WTC11 (cell line): ENCODE results near the gene SCGB1D2. TPM values are rescaled to one million over a fixed set of nuclear protein-coding genes. Genes with fewer than 3 reads are reported as not detected.

Source experiments
- ATAC-seq: fragments of 200-7000 bp; cut with Tn5 transposase; 2 replicates; pipeline ENCODE4 v1.10.0; 2021; ENCODE audit warnings: mild to moderate bottlenecking, moderate library complexity
- Bru-seq: library from RNA; stranded (reverse); fragments of 400-500 nt; gene quantifications from one replicate; lab custom pipeline; 2021; lab: Mats Ljungman, UMichigan
- CTCF ChIA-PET: fragments of 300-600 bp; sonication (Branson Sonifier 250); formaldehyde crosslinking; loops from one replicate; lab custom pipeline; 2021; ENCODE audit warnings: antibody characterized with exemption; lab: Charles Lee
- POLR2A ChIA-PET: fragments of 350-600 bp; sonication (Branson Sonifier 250); formaldehyde crosslinking; loops from one replicate; lab custom pipeline; 2021; ENCODE audit warnings: antibody characterized with exemption; lab: Charles Lee
- DNase-seq: peaks from one replicate; pipeline ENCODE4 v3.0.0; 2021; ENCODE audit warnings: low spot score
- H3K27ac Mint-ChIP-seq: 2 replicates; pipeline ENCODE4 v1.8.0; 2021; ENCODE audit warnings: mixed read lengths
- H3K27me3 Mint-ChIP-seq: 2 replicates; pipeline ENCODE4 v1.8.0; 2021; ENCODE audit warnings: low read depth, mild to moderate bottlenecking, moderate library complexity, mixed read lengths
- H3K36me3 Mint-ChIP-seq: 2 replicates; pipeline ENCODE4 v1.8.0; 2021; ENCODE audit warnings: mixed read lengths
- H3K4me1 Mint-ChIP-seq: 2 replicates; pipeline ENCODE4 v1.8.0; 2022; ENCODE audit warnings: mixed read lengths
- H3K4me3 Mint-ChIP-seq: 2 replicates; pipeline ENCODE4 v1.8.0; 2021; ENCODE audit warnings: mild to moderate bottlenecking, moderate library complexity, mixed read lengths
- H3K9me3 Mint-ChIP-seq: 2 replicates; pipeline ENCODE4 v1.8.0; 2021; ENCODE audit warnings: mixed read lengths
- CBFB ChIP-seq: sonication (generic); formaldehyde crosslinking; IDR thresholded peaks from 2 replicates; pipeline ENCODE4 v1.8.1; 2022; ENCODE audit warnings: mild to moderate bottlenecking, low read depth, missing genetic modification reagents
- EMX1 ChIP-seq: fragments of 250-450 bp; sonication (Bioruptor Pico); IDR thresholded peaks from 2 replicates; pipeline ENCODE4 v1.8.0; 2021; ENCODE audit warnings: mild to moderate bottlenecking
- ETV6 ChIP-seq: sonication (generic); formaldehyde crosslinking; IDR thresholded peaks from 2 replicates; pipeline ENCODE4 v1.8.1; 2022; ENCODE audit warnings: mild to moderate bottlenecking, missing genetic modification reagents
- FOXJ3 ChIP-seq: sonication (generic); formaldehyde crosslinking; IDR thresholded peaks from 2 replicates; pipeline ENCODE4 v1.9.0; 2021; ENCODE audit warnings: missing genetic modification reagents, mild to moderate bottlenecking, borderline replicate concordance
- HMGA2 ChIP-seq: fragments of 250-450 bp; sonication (Bioruptor Pico); IDR thresholded peaks from 2 replicates; pipeline ENCODE4 v1.4.0; 2021; ENCODE audit warnings: mild to moderate bottlenecking, moderate library complexity
- JUN ChIP-seq: sonication (generic); formaldehyde crosslinking; IDR thresholded peaks from 2 replicates; pipeline ENCODE4 v1.8.0; 2023; ENCODE audit warnings: mild to moderate bottlenecking, missing genetic modification reagents
- KAT7 ChIP-seq: sonication (generic); formaldehyde crosslinking; IDR thresholded peaks from 2 replicates; pipeline ENCODE4 v1.8.1; 2023; ENCODE audit warnings: missing genetic modification reagents, mild to moderate bottlenecking, borderline replicate concordance
- MXD4 ChIP-seq: fragments of 250-450 bp; sonication (Bioruptor Pico); IDR thresholded peaks from 2 replicates; pipeline ENCODE4 v1.8.0; 2021; ENCODE audit warnings: mild to moderate bottlenecking, moderate library complexity, borderline replicate concordance
- NR2C2 ChIP-seq: sonication (generic); formaldehyde crosslinking; IDR thresholded peaks from 2 replicates; pipeline ENCODE4 v1.8.0; 2022; ENCODE audit warnings: mild to moderate bottlenecking, missing genetic modification reagents
- NR3C1 ChIP-seq: sonication (generic); formaldehyde crosslinking; conservative IDR thresholded peaks from 2 replicates; pipeline ENCODE4 v1.8.1; 2023; ENCODE audit warnings: low read depth, mild to moderate bottlenecking, missing genetic modification reagents
- SOX15 ChIP-seq: fragments of 250-450 bp; sonication (Bioruptor Pico); IDR thresholded peaks from 2 replicates; pipeline ENCODE4 v1.9.0; 2021; ENCODE audit warnings: mild to moderate bottlenecking
- SP1 ChIP-seq: sonication (generic); formaldehyde crosslinking; conservative IDR thresholded peaks from 2 replicates; pipeline ENCODE4 v1.8.1; 2022; ENCODE audit warnings: missing genetic modification reagents
- TCF7 ChIP-seq: sonication (generic); formaldehyde crosslinking; IDR thresholded peaks from 2 replicates; pipeline ENCODE4 v1.8.0; 2022; ENCODE audit warnings: mild to moderate bottlenecking, low read depth, missing genetic modification reagents, moderate library complexity
- TEAD1 ChIP-seq: sonication (generic); formaldehyde crosslinking; IDR thresholded peaks from 2 replicates; pipeline ENCODE4 v1.8.0; 2022; ENCODE audit warnings: mild to moderate bottlenecking, missing genetic modification reagents
- TEAD4 ChIP-seq: sonication (generic); formaldehyde crosslinking; IDR thresholded peaks from 2 replicates; pipeline ENCODE4 v1.8.0; 2022; ENCODE audit warnings: mild to moderate bottlenecking, missing genetic modification reagents
- ZBTB21 ChIP-seq: sonication (generic); formaldehyde crosslinking; IDR thresholded peaks from 2 replicates; pipeline ENCODE4 v1.8.1; 2023; ENCODE audit warnings: mild to moderate bottlenecking, missing genetic modification reagents, borderline replicate concordance
- ZNF121 ChIP-seq: sonication (generic); formaldehyde crosslinking; IDR thresholded peaks from 2 replicates; pipeline ENCODE4 v1.8.0; 2023; ENCODE audit warnings: missing genetic modification reagents
- ZNF232 ChIP-seq: sonication (generic); formaldehyde crosslinking; IDR thresholded peaks from 2 replicates; pipeline ENCODE4 v1.8.0; 2022; ENCODE audit warnings: mild to moderate bottlenecking, missing genetic modification reagents
- ZNF671 ChIP-seq: fragments of 250-450 bp; sonication (Bioruptor Pico); IDR thresholded peaks from 2 replicates; pipeline ENCODE4 v1.8.0; 2021; ENCODE audit warnings: mild to moderate bottlenecking
- long read RNA-seq, 3 experiments: library from RNA in 1 of 3; library from capped mRNA in 1 of 3; library from polyadenylated mRNA in 1 of 3; unstranded in 2 of 3; stranded (forward) in 1 of 3; transcript quantifications; one replicate each; pipeline ENCODE4 v2.0.0, GENCODE V29; 2021
- total RNA-seq: library from RNA; stranded (reverse); gene quantifications from 3 replicates; pipeline ENCODE4 v1.2.3, GENCODE V29; 2021
- TF ChIP-seq, protein P1 (sequence below): sonication (generic); formaldehyde crosslinking; IDR thresholded peaks from 2 replicates; pipeline ENCODE4 v1.8.1; 2022; ENCODE audit warnings: mild to moderate bottlenecking, moderate library complexity, missing genetic modification reagents
- TF ChIP-seq, protein P2 (sequence below): sonication (generic); formaldehyde crosslinking; IDR thresholded peaks from 2 replicates; pipeline ENCODE4 v1.8.1; 2023; ENCODE audit warnings: mild to moderate bottlenecking, missing genetic modification reagents
- TF ChIP-seq, protein P3 (sequence below): sonication (generic); formaldehyde crosslinking; IDR thresholded peaks from 2 replicates; pipeline ENCODE4 v1.8.1; 2023; ENCODE audit warnings: mild to moderate bottlenecking, missing genetic modification reagents, moderate library complexity
- TF ChIP-seq, protein P4 (sequence below): sonication (generic); formaldehyde crosslinking; IDR thresholded peaks from 2 replicates; pipeline ENCODE4 v1.8.0; 2023; ENCODE audit warnings: mild to moderate bottlenecking, missing genetic modification reagents
- TF ChIP-seq, protein P5 (sequence below): sonication (generic); formaldehyde crosslinking; IDR thresholded peaks from 2 replicates; pipeline ENCODE4 v1.8.0; 2022; ENCODE audit warnings: mild to moderate bottlenecking, missing genetic modification reagents
- TF ChIP-seq, protein P6 (sequence below): sonication (generic); formaldehyde crosslinking; IDR thresholded peaks from 2 replicates; pipeline ENCODE4 v1.8.1; 2022; ENCODE audit warnings: mild to moderate bottlenecking, missing genetic modification reagents, moderate library complexity, borderline replicate concordance
- TF ChIP-seq, protein P7 (sequence below): sonication (generic); formaldehyde crosslinking; conservative IDR thresholded peaks from 2 replicates; pipeline ENCODE4 v1.8.1; 2023; ENCODE audit warnings: mild to moderate bottlenecking, low read depth, missing genetic modification reagents, moderate library complexity

SCGB1D2 gene, protein sequence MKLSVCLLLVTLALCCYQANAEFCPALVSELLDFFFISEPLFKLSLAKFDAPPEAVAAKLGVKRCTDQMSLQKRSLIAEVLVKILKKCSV
- total RNA-seq (not detected in 3 replicates), Bru-seq, nascent RNA (not detected)
- long read RNA-seq, experiment 1, result 0 reads
- long read RNA-seq, experiment 2, result 0 reads
- long read RNA-seq, experiment 3, result 0 reads

DNA sequence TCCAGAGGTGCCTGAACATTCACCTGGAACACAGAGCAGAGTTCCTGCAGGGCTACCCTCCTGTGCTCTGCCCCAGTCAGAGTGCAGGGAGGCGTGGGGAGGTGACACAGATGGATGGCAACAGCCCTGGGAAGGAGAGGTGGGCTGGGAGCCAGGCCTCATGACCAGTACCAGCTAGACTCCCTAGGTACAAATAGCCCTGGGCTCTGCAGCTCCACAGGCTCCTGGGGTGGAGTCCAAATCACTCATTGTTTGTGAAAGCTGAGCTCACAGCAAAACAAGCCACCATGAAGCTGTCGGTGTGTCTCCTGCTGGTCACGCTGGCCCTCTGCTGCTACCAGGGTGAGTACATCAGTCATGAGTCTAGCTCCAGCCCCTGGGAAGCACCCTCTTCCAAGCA is at the start of gene SCGB1D2:
Gene SCGB1D2 (plus strand): TSS at position 219 of the 400 bp plus-strand sequence. CDS start 69 bp downstream, at position 288.
- Mint-ChIP-seq H3K4me1 (peaks cover 7% of the 10 kb centered on the region), H3K27ac (no peak within 1 kb of the TSS), H3K36me3 (no peaks in the 10 kb centered on the region), H3K4me3 (no peak within 1 kb of the TSS), H3K9me3 (no peaks in the 10 kb centered on the region), H3K27me3 (peaks cover 7% of the 10 kb centered on the region)
- ChIA-PET POLR2A (no interaction called here), CTCF (interaction anchor here (0.9 to 2.1 kb wide), 8 partner anchors 14 to 343 kb away, joined by 3 to 6 read pairs (median 4); no protein-coding TSS in a partner anchor)
- TF ChIP-seq, protein P1, sequence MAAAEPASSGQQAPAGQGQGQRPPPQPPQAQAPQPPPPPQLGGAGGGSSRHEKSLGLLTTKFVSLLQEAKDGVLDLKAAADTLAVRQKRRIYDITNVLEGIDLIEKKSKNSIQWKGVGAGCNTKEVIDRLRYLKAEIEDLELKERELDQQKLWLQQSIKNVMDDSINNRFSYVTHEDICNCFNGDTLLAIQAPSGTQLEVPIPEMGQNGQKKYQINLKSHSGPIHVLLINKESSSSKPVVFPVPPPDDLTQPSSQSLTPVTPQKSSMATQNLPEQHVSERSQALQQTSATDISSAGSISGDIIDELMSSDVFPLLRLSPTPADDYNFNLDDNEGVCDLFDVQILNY (CRISPR knock-in tag), result no peak
- TF ChIP-seq ETV6 (CRISPR knock-in tag) (no peak), NR3C1 (CRISPR knock-in tag) (no peak), TEAD1 (no peak), FOXJ3 (CRISPR knock-in tag) (no peak), JUN (CRISPR knock-in tag) (no peak), TCF7 (CRISPR knock-in tag) (no peak), SOX15 (CRISPR knock-in tag) (no peak), SP1 (CRISPR knock-in tag) (no peak), MXD4 (CRISPR knock-in tag) (no peak), ZNF121 (no peak), NR2C2 (CRISPR knock-in tag) (no peak), ZNF232 (no peak)
- TF ChIP-seq, protein P2, sequence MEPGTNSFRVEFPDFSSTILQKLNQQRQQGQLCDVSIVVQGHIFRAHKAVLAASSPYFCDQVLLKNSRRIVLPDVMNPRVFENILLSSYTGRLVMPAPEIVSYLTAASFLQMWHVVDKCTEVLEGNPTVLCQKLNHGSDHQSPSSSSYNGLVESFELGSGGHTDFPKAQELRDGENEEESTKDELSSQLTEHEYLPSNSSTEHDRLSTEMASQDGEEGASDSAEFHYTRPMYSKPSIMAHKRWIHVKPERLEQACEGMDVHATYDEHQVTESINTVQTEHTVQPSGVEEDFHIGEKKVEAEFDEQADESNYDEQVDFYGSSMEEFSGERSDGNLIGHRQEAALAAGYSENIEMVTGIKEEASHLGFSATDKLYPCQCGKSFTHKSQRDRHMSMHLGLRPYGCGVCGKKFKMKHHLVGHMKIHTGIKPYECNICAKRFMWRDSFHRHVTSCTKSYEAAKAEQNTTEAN (CRISPR knock-in tag), result no peak
- TF ChIP-seq, protein P3, sequence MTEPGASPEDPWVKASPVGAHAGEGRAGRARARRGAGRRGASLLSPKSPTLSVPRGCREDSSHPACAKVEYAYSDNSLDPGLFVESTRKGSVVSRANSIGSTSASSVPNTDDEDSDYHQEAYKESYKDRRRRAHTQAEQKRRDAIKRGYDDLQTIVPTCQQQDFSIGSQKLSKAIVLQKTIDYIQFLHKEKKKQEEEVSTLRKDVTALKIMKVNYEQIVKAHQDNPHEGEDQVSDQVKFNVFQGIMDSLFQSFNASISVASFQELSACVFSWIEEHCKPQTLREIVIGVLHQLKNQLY (CRISPR knock-in tag), result no peak
- ATAC-seq (peak; percentile 51), DNase-seq (peak; percentile 15)

DNA sequence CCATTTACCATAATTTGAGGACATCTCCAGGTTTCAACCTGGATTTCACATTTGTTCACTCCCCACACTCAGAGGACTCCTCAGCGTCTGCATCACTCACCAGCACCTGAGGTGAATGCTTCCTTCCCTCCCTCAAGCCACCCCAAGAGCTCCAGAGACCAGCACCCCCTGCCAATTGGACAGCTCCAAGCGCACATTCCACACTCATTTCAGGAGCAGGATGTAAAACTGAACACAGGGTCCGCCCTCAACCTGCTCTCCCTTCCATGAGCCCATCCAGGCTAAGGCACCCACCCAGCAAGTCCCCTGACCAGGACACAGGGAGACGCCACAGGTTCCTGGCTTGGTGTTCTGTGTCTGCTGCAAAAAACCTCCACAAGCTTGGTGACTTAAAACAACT is 48.1 kb upstream of the SCGB1D2 start:
- Mint-ChIP-seq H3K9me3 (no peaks in the 10 kb centered on the region), H3K27ac (no peak overlapping the region), H3K4me3 (no peak overlapping the region), H3K4me1 (peaks cover 15% of the 10 kb centered on the region), H3K27me3 (no peaks in the 10 kb centered on the region), H3K36me3 (no peaks in the 10 kb centered on the region)
- ATAC-seq, result peak; percentile 68
- TF ChIP-seq, protein P4, sequence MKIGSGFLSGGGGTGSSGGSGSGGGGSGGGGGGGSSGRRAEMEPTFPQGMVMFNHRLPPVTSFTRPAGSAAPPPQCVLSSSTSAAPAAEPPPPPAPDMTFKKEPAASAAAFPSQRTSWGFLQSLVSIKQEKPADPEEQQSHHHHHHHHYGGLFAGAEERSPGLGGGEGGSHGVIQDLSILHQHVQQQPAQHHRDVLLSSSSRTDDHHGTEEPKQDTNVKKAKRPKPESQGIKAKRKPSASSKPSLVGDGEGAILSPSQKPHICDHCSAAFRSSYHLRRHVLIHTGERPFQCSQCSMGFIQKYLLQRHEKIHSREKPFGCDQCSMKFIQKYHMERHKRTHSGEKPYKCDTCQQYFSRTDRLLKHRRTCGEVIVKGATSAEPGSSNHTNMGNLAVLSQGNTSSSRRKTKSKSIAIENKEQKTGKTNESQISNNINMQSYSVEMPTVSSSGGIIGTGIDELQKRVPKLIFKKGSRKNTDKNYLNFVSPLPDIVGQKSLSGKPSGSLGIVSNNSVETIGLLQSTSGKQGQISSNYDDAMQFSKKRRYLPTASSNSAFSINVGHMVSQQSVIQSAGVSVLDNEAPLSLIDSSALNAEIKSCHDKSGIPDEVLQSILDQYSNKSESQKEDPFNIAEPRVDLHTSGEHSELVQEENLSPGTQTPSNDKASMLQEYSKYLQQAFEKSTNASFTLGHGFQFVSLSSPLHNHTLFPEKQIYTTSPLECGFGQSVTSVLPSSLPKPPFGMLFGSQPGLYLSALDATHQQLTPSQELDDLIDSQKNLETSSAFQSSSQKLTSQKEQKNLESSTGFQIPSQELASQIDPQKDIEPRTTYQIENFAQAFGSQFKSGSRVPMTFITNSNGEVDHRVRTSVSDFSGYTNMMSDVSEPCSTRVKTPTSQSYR (CRISPR knock-in tag), result no peak
- no peak for TF ChIP-seq KAT7
- TF ChIP-seq EMX1 (CRISPR knock-in tag), result no peak
- TF ChIP-seq, protein P5, sequence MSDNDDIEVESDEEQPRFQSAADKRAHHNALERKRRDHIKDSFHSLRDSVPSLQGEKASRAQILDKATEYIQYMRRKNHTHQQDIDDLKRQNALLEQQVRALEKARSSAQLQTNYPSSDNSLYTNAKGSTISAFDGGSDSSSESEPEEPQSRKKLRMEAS (CRISPR knock-in tag), result no peak
- TF ChIP-seq ETV6 (CRISPR knock-in tag), result no peak
- TF ChIP-seq FOXJ3 (CRISPR knock-in tag), result no peak
- TF ChIP-seq HMGA2 (CRISPR knock-in tag), result no peak
- TF ChIP-seq, protein P6, sequence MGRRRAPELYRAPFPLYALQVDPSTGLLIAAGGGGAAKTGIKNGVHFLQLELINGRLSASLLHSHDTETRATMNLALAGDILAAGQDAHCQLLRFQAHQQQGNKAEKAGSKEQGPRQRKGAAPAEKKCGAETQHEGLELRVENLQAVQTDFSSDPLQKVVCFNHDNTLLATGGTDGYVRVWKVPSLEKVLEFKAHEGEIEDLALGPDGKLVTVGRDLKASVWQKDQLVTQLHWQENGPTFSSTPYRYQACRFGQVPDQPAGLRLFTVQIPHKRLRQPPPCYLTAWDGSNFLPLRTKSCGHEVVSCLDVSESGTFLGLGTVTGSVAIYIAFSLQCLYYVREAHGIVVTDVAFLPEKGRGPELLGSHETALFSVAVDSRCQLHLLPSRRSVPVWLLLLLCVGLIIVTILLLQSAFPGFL (CRISPR knock-in tag), result 0 out of 2 replicates have a peak, but pooled peaks have one; percentile 21
- TF ChIP-seq, protein P7, sequence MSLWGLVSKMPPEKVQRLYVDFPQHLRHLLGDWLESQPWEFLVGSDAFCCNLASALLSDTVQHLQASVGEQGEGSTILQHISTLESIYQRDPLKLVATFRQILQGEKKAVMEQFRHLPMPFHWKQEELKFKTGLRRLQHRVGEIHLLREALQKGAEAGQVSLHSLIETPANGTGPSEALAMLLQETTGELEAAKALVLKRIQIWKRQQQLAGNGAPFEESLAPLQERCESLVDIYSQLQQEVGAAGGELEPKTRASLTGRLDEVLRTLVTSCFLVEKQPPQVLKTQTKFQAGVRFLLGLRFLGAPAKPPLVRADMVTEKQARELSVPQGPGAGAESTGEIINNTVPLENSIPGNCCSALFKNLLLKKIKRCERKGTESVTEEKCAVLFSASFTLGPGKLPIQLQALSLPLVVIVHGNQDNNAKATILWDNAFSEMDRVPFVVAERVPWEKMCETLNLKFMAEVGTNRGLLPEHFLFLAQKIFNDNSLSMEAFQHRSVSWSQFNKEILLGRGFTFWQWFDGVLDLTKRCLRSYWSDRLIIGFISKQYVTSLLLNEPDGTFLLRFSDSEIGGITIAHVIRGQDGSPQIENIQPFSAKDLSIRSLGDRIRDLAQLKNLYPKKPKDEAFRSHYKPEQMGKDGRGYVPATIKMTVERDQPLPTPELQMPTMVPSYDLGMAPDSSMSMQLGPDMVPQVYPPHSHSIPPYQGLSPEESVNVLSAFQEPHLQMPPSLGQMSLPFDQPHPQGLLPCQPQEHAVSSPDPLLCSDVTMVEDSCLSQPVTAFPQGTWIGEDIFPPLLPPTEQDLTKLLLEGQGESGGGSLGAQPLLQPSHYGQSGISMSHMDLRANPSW, result no peak
- no peak for TF ChIP-seq CBFB
- TF ChIP-seq TEAD4 (CRISPR knock-in tag), result 0 out of 2 replicates have a peak, but pooled peaks have one; percentile 37
- TF ChIP-seq ZNF671 (CRISPR knock-in tag), result no peak
- no peak for TF ChIP-seq ZBTB21 (CRISPR knock-in tag)
- no peak for TF ChIP-seq SP1 (CRISPR knock-in tag)
- ChIA-PET CTCF (interaction anchor here (1.0 to 1.4 kb wide), 4 partner anchors 9 to 146 kb away, joined by 3 to 5 read pairs (median 4); no protein-coding TSS in a partner anchor), POLR2A (no interaction called here)
- DNase-seq, result peak; percentile 51
